CD4-positive, alpha-beta T cell (primary cell): Measurements from ENCODE around the gene ANKRD53. TPM values are rescaled to one million over a fixed set of nuclear protein-coding genes. Genes with fewer than 3 reads are reported as not detected.

Source experiments
- ATAC-seq: fragments of 200-7000 bp; cut with Tn5 transposase; one replicate; pipeline ENCODE4 v1.10.0; 2022; ENCODE audit warnings: mild to moderate bottlenecking; ENCODE audit not compliant: poor library complexity
- CTCF ChIA-PET: fragments of 350-600 bp; sonication (Branson Sonifier 250); formaldehyde crosslinking; loops from one replicate; lab custom pipeline; 2021; ENCODE audit warnings: antibody characterized with exemption, inconsistent platforms; lab: Charles Lee
- POLR2A ChIA-PET: fragments of 350-600 bp; sonication (Branson Sonifier 250); formaldehyde crosslinking; loops from one replicate; lab custom pipeline; 2021; ENCODE audit warnings: antibody characterized with exemption, inconsistent platforms; lab: Charles Lee
- DNase-seq, 14 experiments: peaks; one replicate each; pipeline ENCODE4 v3.0.0-alpha.2; 2013 to 2020; ENCODE audit warnings: mixed read lengths in 2 of 14
- H3K27ac ChIP-seq, 2 donors: one replicate each; pipeline versions ENCODE4 v1.5.1 to v1.7.0; 2013; ENCODE audit warnings: low read length in 2 of 2, low read depth in 1 of 2, mild to moderate bottlenecking in 1 of 2
- H3K27me3 ChIP-seq, 2 experiments: 1 replicate in 1 of 2; 2 replicates in 1 of 2; pipeline versions ENCODE4 v1.6.1 to v1.7.0; 2013; ENCODE audit warnings: low read length in 2 of 2, control low read depth in 1 of 2, mild to moderate bottlenecking in 1 of 2, moderate library complexity in 1 of 2; ENCODE audit not compliant: insufficient read depth in 2 of 2, control insufficient read depth in 1 of 2
- H3K36me3 ChIP-seq: one replicate; pipeline ENCODE4 v1.6.1; 2013; ENCODE audit warnings: low read length, control low read depth; ENCODE audit not compliant: insufficient read depth
- H3K4me1 ChIP-seq: one replicate; pipeline ENCODE4 v1.6.1; 2013; ENCODE audit warnings: low read length, control low read depth; ENCODE audit not compliant: insufficient read depth
- H3K4me3 ChIP-seq: one replicate; pipeline ENCODE4 v1.5.1; 2013; ENCODE audit warnings: mild to moderate bottlenecking, low read length, moderate library complexity
- H3K9me3 ChIP-seq, 2 experiments: 1 replicate in 1 of 2; 2 replicates in 1 of 2; pipeline versions ENCODE4 v1.6.1 to v1.7.0; 2013; ENCODE audit warnings: low read length in 2 of 2, mild to moderate bottlenecking in 2 of 2, control low read depth in 1 of 2, moderate library complexity in 1 of 2; ENCODE audit not compliant: control insufficient read depth in 1 of 2, insufficient read depth in 1 of 2
- H3K27ac Mint-ChIP-seq: one replicate; pipeline ENCODE4 v1.8.0; 2020; ENCODE audit warnings: mixed read lengths
- H3K27me3 Mint-ChIP-seq: one replicate; pipeline ENCODE4 v1.8.0; 2021; ENCODE audit warnings: mixed read lengths
- H3K36me3 Mint-ChIP-seq: one replicate; pipeline ENCODE4 v1.8.0; 2021; ENCODE audit warnings: low read depth, mixed read lengths
- H3K4me1 Mint-ChIP-seq: one replicate; pipeline ENCODE4 v1.8.0; 2021; ENCODE audit warnings: low read depth, mixed read lengths
- H3K4me3 Mint-ChIP-seq: one replicate; pipeline ENCODE4 v1.8.0; 2020; ENCODE audit warnings: mild to moderate bottlenecking, mixed read lengths
- H3K9me3 Mint-ChIP-seq: one replicate; pipeline ENCODE4 v1.8.0; 2020; ENCODE audit warnings: mixed read lengths
- CTCF ChIP-seq: fragments of 200-600 bp; IDR thresholded peaks from one replicate; pipeline ENCODE4 v1.8.0; 2022; ENCODE audit warnings: antibody characterized with exemption, mild to moderate bottlenecking
- intact Hi-C, 2 experiments: fragments of 100-400 bp; cut with DNase I in 1 of 2; cut with micrococcal nuclease in 1 of 2; formaldehyde crosslinking; loops; one replicate each; pipeline versions ENCODE4 v1.15.1 to v1.9.0; 2023 to 2025; cut with DNase I, micrococcal nuclease
- total RNA-seq, 174 experiments: library from RNA in 2 of 174; stranded (reverse) in 2 of 174; gene quantifications; one replicate each; pipeline ENCODE4 v1.2.3 and lab custom pipeline; 2021 to 2026

Gene ANKRD53
- total RNA-seq, 2 experiments from 2014 or later: 0.42 to 1.2 TPM

GRCh38 chr2:70983506-70984227 lies 5.2 kb downstream of the ANKRD53 start:
- ChIA-PET CTCF (interaction anchor here (0.9 to 1.6 kb wide), 4 partner anchors 10 to 20 kb away, joined by 4 to 11 read pairs (median 7); partner anchors contain the start of gene TEX261), POLR2A (interaction anchor here (1.2 to 1.4 kb wide), 2 partner anchors 10 to 18 kb away, joined by 4 read pairs; no protein-coding TSS in a partner anchor)
- H3K4me1 ChIP-seq: peaks cover 18% of the 10 kb centered on the region
- no peak for TF ChIP-seq CTCF
- intact Hi-C loops: loop anchor here (2.0 kb wide), 1 partner anchor 17 kb away; no protein-coding TSS in a partner anchor
- H3K36me3 ChIP-seq: peaks cover 32% of the 10 kb centered on the region
- H3K4me3 ChIP-seq: no peak overlapping the region
- no peak overlapping the region for H3K27ac Mint-ChIP-seq
- DNase-seq (no peak), ATAC-seq (no peak)
- peaks cover 28% of the 10 kb centered on the region for H3K36me3 Mint-ChIP-seq
- H3K4me3 Mint-ChIP-seq: no peak overlapping the region
- H3K27me3 ChIP-seq: no peaks in the 10 kb centered on the region
- H3K27ac ChIP-seq: no peak overlapping the region
- no peaks in the 10 kb centered on the region for H3K9me3 ChIP-seq
- peaks cover 21% of the 10 kb centered on the region for H3K4me1 Mint-ChIP-seq
- H3K9me3 Mint-ChIP-seq: no peaks in the 10 kb centered on the region
- no peaks in the 10 kb centered on the region for H3K27me3 Mint-ChIP-seq

- no peaks in the 10 kb centered on the region for H3K9me3 Mint-ChIP-seq
- no peaks in the 10 kb centered on the region for H3K9me3 ChIP-seq
- H3K27ac Mint-ChIP-seq: no peak overlapping the region
- CTCF ChIA-PET: interaction anchor here (0.6 to 1.7 kb wide), 13 partner anchors 8 to 691 kb away, joined by 3 to 25 read pairs (median 8); partner anchors contain the start of genes SNRPG and TEX261
- peaks cover 37% of the 10 kb centered on the region for H3K36me3 ChIP-seq
- POLR2A ChIA-PET: interaction anchor here (0.8 to 1.4 kb wide), 3 partner anchors 11 to 17 kb away, joined by 3 to 4 read pairs (median 4); no protein-coding TSS in a partner anchor
- H3K4me1 ChIP-seq: peaks cover 13% of the 10 kb centered on the region
- ATAC-seq (no peak), DNase-seq (no peak)
- no peak overlapping the region for H3K27ac ChIP-seq
- H3K4me3 Mint-ChIP-seq: no peak overlapping the region
- no peak overlapping the region for H3K4me3 ChIP-seq
- H3K27me3 ChIP-seq: no peaks in the 10 kb centered on the region
- H3K27me3 Mint-ChIP-seq: no peaks in the 10 kb centered on the region
- intact Hi-C loops: loop anchor here (2.0 kb wide), 1 partner anchor 17 kb away; no protein-coding TSS in a partner anchor
- TF ChIP-seq CTCF: no peak
- peaks cover 22% of the 10 kb centered on the region for H3K4me1 Mint-ChIP-seq
- H3K36me3 Mint-ChIP-seq: peaks cover 34% of the 10 kb centered on the region
These were observed 5.8 kb downstream of the ANKRD53 start for GRCh38 chr2:70984228-70984575.

- Histone ChIP-seq H3K9me3 (no peaks in the 10 kb centered on the region), H3K36me3 (peaks cover 42% of the 10 kb centered on the region), H3K27ac (no peak overlapping the region), H3K4me1 (peaks cover 12% of the 10 kb centered on the region), H3K4me3 (no peak overlapping the region), H3K27me3 (no peaks in the 10 kb centered on the region)
- ATAC-seq: peak; percentile 100
- Mint-ChIP-seq H3K4me1 (peaks cover 22% of the 10 kb centered on the region), H3K36me3 (peaks cover 36% of the 10 kb centered on the region), H3K27me3 (no peaks in the 10 kb centered on the region), H3K27ac (peak overlapping the region; percentile 27), H3K9me3 (no peaks in the 10 kb centered on the region), H3K4me3 (peak overlapping the region; percentile 23)
- peak; percentile 90 for TF ChIP-seq CTCF
- CTCF ChIA-PET: interaction anchor here (0.6 to 1.7 kb wide), 13 partner anchors 8 to 691 kb away, joined by 3 to 25 read pairs (median 8); partner anchors contain the start of genes SNRPG and TEX261
- DNase-seq: peak; percentile 71 to 90 (median 80)
- intact Hi-C loops: loop anchor here (1.0 to 2.0 kb wide), 2 partner anchors 11 to 16 kb away; no protein-coding TSS in a partner anchor
- POLR2A ChIA-PET: interaction anchor here (0.8 to 1.4 kb wide), 3 partner anchors 11 to 17 kb away, joined by 3 to 4 read pairs (median 4); no protein-coding TSS in a partner anchor
These were observed 6.3 kb downstream of the ANKRD53 start for GRCh38 chr2:70984576-70985282.
